Gastroesophageal sphincter (tissue), 3 donors: Measurements from ENCODE around the gene MYO1D.

Experiments used
- CTCF ChIP-seq, 4 experiments: fragments of 200-600 bp in 2 of 4; fragments of 450-650 bp in 2 of 4; sonication (generic) in 1 of 4; IDR thresholded peaks; one replicate each; pipeline ENCODE4 v1.5.1; 2017 to 2019; ENCODE audit warnings: antibody characterized with exemption in 4 of 4, mild to moderate bottlenecking in 2 of 4, moderate library complexity in 2 of 4
- POLR2A ChIP-seq, 2 donors: fragments of 450-650 bp; IDR thresholded peaks; one replicate each; pipeline ENCODE4 v1.6.1; 2017; ENCODE audit warnings: antibody characterized with exemption in 2 of 2, mild to moderate bottlenecking in 2 of 2, moderate library complexity in 1 of 2
- POLR2AphosphoS5 ChIP-seq: sonication (generic); formaldehyde crosslinking; IDR thresholded peaks from one replicate; pipeline ENCODE4 v1.6.1; 2017; ENCODE audit warnings: antibody characterized with exemption

GRCh38 chr17:32759476-32759875, 117.4 kb downstream of the MYO1D start:
- no peak for TF ChIP-seq POLR2A (IDR thresholded peaks at IDR 0.05)
- TF ChIP-seq CTCF (IDR thresholded peaks at IDR 0.05) = no peak
- TF ChIP-seq POLR2AphosphoS5 = no peak
